Osteoblast (primary cell): ENCODE results near the gene CDH15. TPM values are rescaled to one million over a fixed set of nuclear protein-coding genes. Genes with fewer than 3 reads are reported as not detected.

Experiments
- DNase-seq: peaks from one replicate; pipeline ENCODE4 v3.0.0; 2011; ENCODE audit warnings: low spot score, mixed read lengths; ENCODE audit not compliant: insufficient read length; ENCODE audit errors: missing footprints
- H2AFZ ChIP-seq: 2 replicates; pipeline ENCODE4 v1.6.0; 2011; ENCODE audit warnings: mild to moderate bottlenecking, low read length
- H3K27ac ChIP-seq: 2 replicates; pipeline ENCODE4 v1.5.1; 2011; ENCODE audit warnings: mild to moderate bottlenecking, low read depth, low read length, moderate library complexity
- H3K27me3 ChIP-seq: 2 replicates; pipeline ENCODE4 v1.6.0; 2012; ENCODE audit warnings: mild to moderate bottlenecking, control low read depth, inconsistent platforms, low read length, moderate library complexity; ENCODE audit not compliant: insufficient read depth
- H3K36me3 ChIP-seq: 2 replicates; pipeline ENCODE4 v1.5.1; 2011; ENCODE audit warnings: mild to moderate bottlenecking, low read length, control low read depth, moderate library complexity; ENCODE audit not compliant: insufficient read depth
- H3K4me1 ChIP-seq: 2 replicates; pipeline ENCODE4 v1.5.1; 2011; ENCODE audit warnings: mild to moderate bottlenecking, low read length, control low read depth, moderate library complexity; ENCODE audit not compliant: insufficient read depth
- H3K4me2 ChIP-seq: 2 replicates; pipeline ENCODE4 v1.6.0; 2011; ENCODE audit warnings: mild to moderate bottlenecking, low read length; ENCODE audit not compliant: insufficient read depth
- H3K4me3 ChIP-seq: fragments of 200-600 bp; sonication (generic); 3 replicates; pipeline ENCODE4 v1.5.1; 2012; ENCODE audit warnings: mild to moderate bottlenecking, low read length, inconsistent platforms; ENCODE audit not compliant: insufficient read depth
- H3K79me2 ChIP-seq: 2 replicates; pipeline ENCODE4 v1.6.0; 2012; ENCODE audit warnings: mild to moderate bottlenecking, low read length, control low read depth, inconsistent platforms; ENCODE audit not compliant: insufficient read depth
- H3K9me3 ChIP-seq: 2 replicates; pipeline ENCODE4 v1.5.1; 2011; ENCODE audit warnings: low read depth, low read length, control low read depth
- H4K20me1 ChIP-seq: 2 replicates; pipeline ENCODE4 v1.6.0; 2012; ENCODE audit warnings: mild to moderate bottlenecking, low read length, control low read depth; ENCODE audit not compliant: insufficient read depth
- total RNA-seq: library from RNA; depleted of rRNA; stranded (reverse); fragments of >200 nt; gene quantifications from 2 replicates; pipeline ENCODE4 v1.2.3, GENCODE V29; 2012
- TF ChIP-seq, protein P1 (sequence below): IDR thresholded peaks from 2 replicates; pipeline ENCODE4 v1.5.1; 2011; ENCODE audit warnings: mild to moderate bottlenecking, low read depth, low read length, moderate library complexity; ENCODE audit errors: extremely low read depth

Gene CDH15
- total RNA-seq, 1 donor: 2.2 TPM

DNA sequence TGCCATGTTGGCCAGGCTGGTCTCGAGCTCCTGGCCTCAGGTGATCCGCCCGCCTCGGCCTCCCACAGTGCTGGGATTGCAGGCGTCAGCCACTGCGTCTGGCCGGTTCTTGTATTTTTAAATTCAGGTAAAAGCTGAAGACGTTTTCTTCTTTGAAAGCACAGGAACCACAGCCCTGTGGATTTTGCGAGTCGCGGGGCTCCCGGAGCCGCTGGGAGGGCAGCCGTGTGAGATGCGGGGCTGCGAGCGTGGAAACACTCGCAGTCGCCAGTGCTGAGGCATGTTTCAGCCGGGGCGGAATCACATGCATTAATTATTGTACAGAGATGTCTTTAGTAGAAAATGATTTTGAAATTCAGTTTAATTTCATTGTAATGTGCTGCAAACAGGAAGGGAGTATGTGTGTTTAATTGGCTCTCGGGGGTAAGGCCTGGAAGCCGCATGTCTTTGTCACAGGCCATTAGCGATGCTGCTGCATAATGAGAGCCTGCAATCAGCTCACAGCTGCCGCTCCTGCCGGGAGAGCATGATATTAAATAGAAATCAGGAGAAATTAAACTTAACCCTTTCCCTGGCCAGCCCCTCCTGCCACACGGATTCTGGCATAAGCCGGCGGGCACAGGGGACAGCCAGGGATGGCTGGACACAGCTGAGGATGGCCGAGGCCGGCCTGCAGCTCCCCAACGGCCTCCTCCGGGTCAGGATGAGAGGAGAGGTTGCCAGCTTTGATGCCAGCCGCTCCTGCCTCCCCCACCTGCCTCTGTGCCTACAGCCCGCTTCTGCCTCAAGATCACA is 35.4 kb upstream of the CDH15 start:
- H3K4me2 ChIP-seq: no peak overlapping the region
- peaks cover 23% of the 10 kb centered on the region for H3K36me3 ChIP-seq
- no peaks in the 10 kb centered on the region for H3K79me2 ChIP-seq
- H3K4me1 ChIP-seq: no peaks in the 10 kb centered on the region
- no peak overlapping the region for H3K4me3 ChIP-seq
- H3K27me3 ChIP-seq: no peaks in the 10 kb centered on the region
- DNase-seq: peak; percentile 79
- TF ChIP-seq, protein P1, sequence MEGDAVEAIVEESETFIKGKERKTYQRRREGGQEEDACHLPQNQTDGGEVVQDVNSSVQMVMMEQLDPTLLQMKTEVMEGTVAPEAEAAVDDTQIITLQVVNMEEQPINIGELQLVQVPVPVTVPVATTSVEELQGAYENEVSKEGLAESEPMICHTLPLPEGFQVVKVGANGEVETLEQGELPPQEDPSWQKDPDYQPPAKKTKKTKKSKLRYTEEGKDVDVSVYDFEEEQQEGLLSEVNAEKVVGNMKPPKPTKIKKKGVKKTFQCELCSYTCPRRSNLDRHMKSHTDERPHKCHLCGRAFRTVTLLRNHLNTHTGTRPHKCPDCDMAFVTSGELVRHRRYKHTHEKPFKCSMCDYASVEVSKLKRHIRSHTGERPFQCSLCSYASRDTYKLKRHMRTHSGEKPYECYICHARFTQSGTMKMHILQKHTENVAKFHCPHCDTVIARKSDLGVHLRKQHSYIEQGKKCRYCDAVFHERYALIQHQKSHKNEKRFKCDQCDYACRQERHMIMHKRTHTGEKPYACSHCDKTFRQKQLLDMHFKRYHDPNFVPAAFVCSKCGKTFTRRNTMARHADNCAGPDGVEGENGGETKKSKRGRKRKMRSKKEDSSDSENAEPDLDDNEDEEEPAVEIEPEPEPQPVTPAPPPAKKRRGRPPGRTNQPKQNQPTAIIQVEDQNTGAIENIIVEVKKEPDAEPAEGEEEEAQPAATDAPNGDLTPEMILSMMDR: no peak
- H4K20me1 ChIP-seq: no peaks in the 10 kb centered on the region
- H2AFZ ChIP-seq: no peak overlapping the region
- H3K9me3 ChIP-seq: no peaks in the 10 kb centered on the region
- H3K27ac ChIP-seq: no peak overlapping the region

DNA sequence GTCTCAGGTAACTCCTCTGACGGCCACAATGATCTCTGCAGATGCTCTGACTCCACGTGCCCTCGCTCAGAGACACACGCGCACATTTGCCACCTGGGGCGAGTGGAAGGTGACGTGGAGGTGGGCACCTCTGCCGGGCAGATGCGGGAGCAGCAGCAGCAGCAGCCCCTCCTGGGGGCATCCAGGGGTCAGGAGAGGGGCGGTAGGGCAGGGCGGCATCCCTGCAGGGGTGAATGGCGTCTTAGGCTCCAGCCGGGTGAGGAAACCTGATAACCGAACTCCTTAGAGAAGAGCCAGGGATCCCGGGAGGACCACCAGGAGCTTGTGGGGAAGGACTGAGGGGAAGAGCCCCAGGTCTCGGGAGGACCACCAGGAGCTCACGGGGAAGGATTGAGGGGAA is 34.6 kb upstream of the CDH15 start:
- no peaks in the 10 kb centered on the region for H3K9me3 ChIP-seq
- H3K4me2 ChIP-seq: no peak overlapping the region
- peak; percentile 31 for DNase-seq
- H3K27me3 ChIP-seq: no peaks in the 10 kb centered on the region
- H2AFZ ChIP-seq: no peak overlapping the region
- TF ChIP-seq, protein P1: no peak
- H4K20me1 ChIP-seq: no peaks in the 10 kb centered on the region
- no peaks in the 10 kb centered on the region for H3K4me1 ChIP-seq
- no peaks in the 10 kb centered on the region for H3K79me2 ChIP-seq
- no peak overlapping the region for H3K4me3 ChIP-seq
- peaks cover 20% of the 10 kb centered on the region for H3K36me3 ChIP-seq
- no peak overlapping the region for H3K27ac ChIP-seq

DNA sequence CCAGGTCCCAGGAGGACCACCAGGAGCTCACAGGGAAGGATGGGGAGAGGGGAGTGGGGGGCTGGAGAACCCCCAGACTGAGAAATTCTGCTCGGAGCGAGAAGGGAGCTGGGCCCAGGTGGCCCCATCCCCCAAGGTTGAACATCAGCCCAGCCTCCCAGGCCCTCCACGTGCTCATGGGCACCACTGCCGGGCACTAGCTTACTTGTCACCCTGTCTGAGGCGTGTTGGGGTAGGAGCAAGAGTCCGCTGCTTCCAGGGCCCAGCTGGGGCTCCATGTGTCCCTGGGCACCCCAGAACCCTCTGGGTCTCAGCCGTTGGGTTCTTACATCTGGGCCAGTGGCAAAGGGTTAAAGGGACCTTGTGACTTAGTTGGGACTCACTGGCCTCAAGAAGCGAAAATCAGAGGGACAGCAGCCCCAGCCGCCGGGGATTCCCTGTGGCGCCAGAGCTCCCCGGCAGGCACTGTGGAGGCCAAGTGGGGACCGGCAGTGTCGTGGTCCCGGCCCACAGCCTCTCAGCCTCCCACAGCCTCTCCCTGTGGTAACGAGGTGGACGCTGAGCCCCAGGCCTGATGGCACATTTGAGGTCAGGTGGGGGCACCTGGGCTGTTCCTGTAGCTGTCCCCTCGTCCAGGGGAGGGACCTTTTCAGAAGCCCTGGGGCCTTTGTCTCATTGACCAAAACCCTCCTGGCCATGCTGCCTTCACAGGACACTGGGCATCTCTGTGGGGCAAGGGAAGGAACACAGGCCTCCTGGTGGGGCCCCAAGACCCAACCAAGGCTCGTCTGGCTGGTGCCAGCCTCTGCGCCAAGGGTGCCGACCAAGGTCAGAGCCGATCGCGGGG is 33.7 kb upstream of the CDH15 start:
- no peak overlapping the region for H3K4me2 ChIP-seq
- H3K36me3 ChIP-seq: peaks cover 19% of the 10 kb centered on the region
- DNase-seq: peak; percentile 77
- H4K20me1 ChIP-seq: peaks cover 6% of the 10 kb centered on the region
- TF ChIP-seq, protein P1: no peak
- H3K9me3 ChIP-seq: no peaks in the 10 kb centered on the region
- H3K4me1 ChIP-seq: no peaks in the 10 kb centered on the region
- H3K79me2 ChIP-seq: no peaks in the 10 kb centered on the region
- H2AFZ ChIP-seq: no peak overlapping the region
- H3K4me3 ChIP-seq: no peak overlapping the region
- no peaks in the 10 kb centered on the region for H3K27me3 ChIP-seq
- H3K27ac ChIP-seq: no peak overlapping the region

DNA sequence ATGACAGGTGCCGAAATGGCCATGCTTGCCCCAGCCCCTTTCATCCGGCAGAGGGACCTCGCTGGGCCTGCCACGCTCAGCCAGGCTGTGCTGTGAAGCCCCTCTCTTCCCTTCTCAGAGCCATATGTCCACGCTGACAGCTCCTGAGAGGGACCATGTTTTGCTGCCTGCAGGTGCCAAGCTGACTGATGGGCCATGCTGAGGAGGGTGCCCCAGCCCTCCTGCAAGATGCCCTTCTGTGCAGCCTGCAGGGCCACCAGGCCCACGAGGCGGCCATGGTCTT is 33.1 kb upstream of the CDH15 start:
- TF ChIP-seq, protein P1: no peak

More for the DNA sequence above, 33.1 kb upstream of the CDH15 start:
- Histone ChIP-seq H3K36me3 (peaks cover 14% of the 10 kb centered on the region), H3K27ac (no peak overlapping the region), H3K9me3 (no peaks in the 10 kb centered on the region), H3K4me1 (no peaks in the 10 kb centered on the region), H4K20me1 (peaks cover 9% of the 10 kb centered on the region), H3K4me3 (no peak overlapping the region), H3K27me3 (no peaks in the 10 kb centered on the region), H3K4me2 (no peak overlapping the region), H2AFZ (no peak overlapping the region), H3K79me2 (no peaks in the 10 kb centered on the region)
- peak; percentile 82 for DNase-seq
